Stimulated activated CD4-positive, alpha-beta T cell treated with anti-CD3 and anti-CD28 coated beads, Interleukin-15, amount 100 ng/mL, for 1 hour (primary cell): ENCODE data around the gene NPIPA2.
"Not testable (repeated sequence)": the region's sequence is repeated elsewhere in the genome, so short reads cannot be mapped to it uniquely, and the experiment has no call there.

Source experiments
- DNase-seq, 2 donors: peaks; one replicate each; pipeline ENCODE4 v3.0.0-alpha.2; 2020; ENCODE audit warnings: low read depth in 1 of 2, low spot score in 1 of 2

Gene NPIPA2

GRCh38 chr16:14742273-14743128 lies at the start of gene NPIPA2:
Gene NPIPA2 (plus strand): TSS chr16:14742533. CDS start chr16:14748066, 5,533 bp downstream.
- not testable (repeated sequence) for DNase-seq

GRCh38 chr16:14694129-14694528 lies 48.2 kb upstream of the NPIPA2 start, which contains the start of gene PLA2G10:
Gene PLA2G10 (minus strand): TSS chr16:14694308. CDS start chr16:14694229, 79 bp downstream.
- DNase-seq: not testable (repeated sequence)

- DNase-seq: not testable (repeated sequence)
Measured at GRCh38 chr16:14701859-14702258, 40.5 kb upstream of the NPIPA2 start.

GRCh38 chr16:14702672-14703071 lies 39.7 kb upstream of the NPIPA2 start:
- not testable (repeated sequence) for DNase-seq

GRCh38 chr16:14703156-14704011 lies 38.9 kb upstream of the NPIPA2 start, which contains the start of gene NPIPA3:
Gene NPIPA3 (plus strand): TSS chr16:14703411. CDS start chr16:14708944, 5,533 bp downstream.
- DNase-seq: not testable (repeated sequence)

GRCh38 chr16:14733233-14733632 lies 9.1 kb upstream of the NPIPA2 start:
- DNase-seq: not testable (repeated sequence)

GRCh38 chr16:14740832-14741385 lies 1.4 kb upstream of the NPIPA2 start:
- DNase-seq: not testable (repeated sequence)

- DNase-seq: not testable (repeated sequence)
Measured at GRCh38 chr16:14741794-14742193, 539 bp upstream of the NPIPA2 start.

- not testable (repeated sequence) for DNase-seq
Measured at GRCh38 chr16:14773654-14774053, 31.3 kb downstream of the NPIPA2 start.

GRCh38 chr16:14775624-14776023 lies 33.3 kb downstream of the NPIPA2 start:
- DNase-seq: not testable (repeated sequence)

GRCh38 chr16:14776763-14777162 lies 34.4 kb downstream of the NPIPA2 start:
- not testable (repeated sequence) for DNase-seq

GRCh38 chr16:14779368-14779877 lies 37.1 kb downstream of the NPIPA2 start:
- not testable (repeated sequence) for DNase-seq

- DNase-seq: not testable (repeated sequence)
Measured at GRCh38 chr16:14786180-14786579, 43.8 kb downstream of the NPIPA2 start.

- not testable (repeated sequence) for DNase-seq
Measured at GRCh38 chr16:14789577-14789976, 47.2 kb downstream of the NPIPA2 start.

GRCh38 chr16:14790320-14790956 lies 48.1 kb downstream of the NPIPA2 start:
- DNase-seq: not testable (repeated sequence)

- not testable (repeated sequence) for DNase-seq
Measured at GRCh38 chr16:14792914-14793313, 50.6 kb downstream of the NPIPA2 start.

- DNase-seq: not testable (repeated sequence)
Measured at GRCh38 chr16:14797558-14797957, 55.2 kb downstream of the NPIPA2 start.

- DNase-seq: not testable (repeated sequence)
Measured at GRCh38 chr16:14803577-14803976, 61.2 kb downstream of the NPIPA2 start.

GRCh38 chr16:14807184-14807678 lies 64.9 kb downstream of the NPIPA2 start:
- not testable (repeated sequence) for DNase-seq

- DNase-seq: not testable (repeated sequence)
Measured at GRCh38 chr16:14813890-14814289, 71.6 kb downstream of the NPIPA2 start.
